Vagina (tissue), 2 donors: ENCODE results near the gene LRMDA.

Experiments used
- POLR2A ChIP-seq, 2 donors: fragments of 450-650 bp; IDR thresholded peaks; one replicate each; pipeline ENCODE4 v1.6.1; 2017; ENCODE audit warnings: antibody characterized with exemption in 2 of 2, mild to moderate bottlenecking in 2 of 2, moderate library complexity in 2 of 2
- POLR2AphosphoS5 ChIP-seq, 2 donors: sonication (generic); formaldehyde crosslinking; IDR thresholded peaks; one replicate each; pipeline ENCODE4 v1.9.0; 2017; ENCODE audit warnings: antibody characterized with exemption in 2 of 2, mild to moderate bottlenecking in 2 of 2, low read depth in 1 of 2; ENCODE audit not compliant: insufficient read depth in 1 of 2
- TF ChIP-seq, protein P1 (sequence below), 3 experiments: fragments of 450-650 bp in 2 of 3; fragments of 200-600 bp in 1 of 3; sonication (generic) in 1 of 3; IDR thresholded peaks; one replicate each; pipeline ENCODE4 v1.5.1; 2017 to 2019; ENCODE audit warnings: antibody characterized with exemption in 3 of 3, mild to moderate bottlenecking in 2 of 3, moderate library complexity in 2 of 3

DNA sequence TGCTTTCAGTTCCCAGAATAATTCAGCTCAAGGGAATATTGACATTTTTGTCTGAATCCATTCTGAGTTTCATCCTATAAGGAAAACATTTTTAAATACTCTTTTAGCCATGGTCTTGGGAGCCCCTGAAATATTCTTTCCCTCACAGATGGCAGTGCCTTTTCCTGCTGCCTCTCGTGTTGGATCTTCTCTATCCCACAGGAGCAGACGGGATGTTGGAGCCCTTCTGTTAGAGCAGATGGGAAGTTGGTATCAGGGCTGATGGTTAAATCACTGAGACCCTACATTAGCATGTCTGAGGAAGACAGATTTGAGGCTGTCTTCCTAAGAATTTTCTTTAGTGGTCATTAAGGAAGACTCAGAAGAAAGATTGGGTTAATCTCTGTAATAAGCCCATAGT is 737.8 kb downstream of the LRMDA start:
- TF ChIP-seq, protein P1, sequence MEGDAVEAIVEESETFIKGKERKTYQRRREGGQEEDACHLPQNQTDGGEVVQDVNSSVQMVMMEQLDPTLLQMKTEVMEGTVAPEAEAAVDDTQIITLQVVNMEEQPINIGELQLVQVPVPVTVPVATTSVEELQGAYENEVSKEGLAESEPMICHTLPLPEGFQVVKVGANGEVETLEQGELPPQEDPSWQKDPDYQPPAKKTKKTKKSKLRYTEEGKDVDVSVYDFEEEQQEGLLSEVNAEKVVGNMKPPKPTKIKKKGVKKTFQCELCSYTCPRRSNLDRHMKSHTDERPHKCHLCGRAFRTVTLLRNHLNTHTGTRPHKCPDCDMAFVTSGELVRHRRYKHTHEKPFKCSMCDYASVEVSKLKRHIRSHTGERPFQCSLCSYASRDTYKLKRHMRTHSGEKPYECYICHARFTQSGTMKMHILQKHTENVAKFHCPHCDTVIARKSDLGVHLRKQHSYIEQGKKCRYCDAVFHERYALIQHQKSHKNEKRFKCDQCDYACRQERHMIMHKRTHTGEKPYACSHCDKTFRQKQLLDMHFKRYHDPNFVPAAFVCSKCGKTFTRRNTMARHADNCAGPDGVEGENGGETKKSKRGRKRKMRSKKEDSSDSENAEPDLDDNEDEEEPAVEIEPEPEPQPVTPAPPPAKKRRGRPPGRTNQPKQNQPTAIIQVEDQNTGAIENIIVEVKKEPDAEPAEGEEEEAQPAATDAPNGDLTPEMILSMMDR (IDR thresholded peaks at IDR 0.05): no peak
- TF ChIP-seq POLR2A (IDR thresholded peaks at IDR 0.05) (no peak), POLR2AphosphoS5 (IDR thresholded peaks at IDR 0.05; ENCODE audit: insufficient read depth in 1 of 2, low read depth in 1 of 2) (no peak)
